A673 (cell line): ENCODE data around the gene HDAC4. TPM values are rescaled to one million over a fixed set of nuclear protein-coding genes. Genes with fewer than 3 reads are reported as not detected.
A peak's percentile ranks its signal among the peaks of the same experiment; 100 is the strongest.

Source experiments
- BruUV-seq: library from RNA; stranded (reverse); fragments of 400-500 nt; replicated peaks from 2 replicates; lab custom pipeline; 2021; lab: Mats Ljungman, UMichigan
- CTCF ChIA-PET: fragments of 300-600 bp; sonication (Branson Sonifier 250); formaldehyde crosslinking; loops from one replicate; lab custom pipeline; 2022; ENCODE audit warnings: antibody characterized with exemption; lab: Charles Lee
- POLR2A ChIA-PET: fragments of 300-600 bp; sonication (Branson Sonifier 250); formaldehyde crosslinking; loops from one replicate; lab custom pipeline; 2022; ENCODE audit warnings: antibody characterized with exemption; ENCODE audit not compliant: low non-redundant PET; lab: Charles Lee
- DNase-seq: peaks from one replicate; pipeline ENCODE4 v3.0.0-alpha.2; 2015; ENCODE audit warnings: low spot score
- H3K27ac ChIP-seq: fragments of 200-600 bp; sonication (generic); 2 replicates; pipeline ENCODE4 v1.5.1; 2016; ENCODE audit warnings: mixed run types, low read depth, mild to moderate bottlenecking, mixed read lengths, antibody characterized with exemption, low read length; ENCODE audit not compliant: poor library complexity, severe bottlenecking
- H3K27me3 ChIP-seq: fragments of 200-600 bp; sonication (generic); replicated peaks from 2 replicates; pipeline ENCODE4 v1.6.1; 2017; ENCODE audit warnings: mixed run types, low read depth, mild to moderate bottlenecking, mixed read lengths, antibody characterized with exemption, low read length; ENCODE audit not compliant: insufficient read depth, poor library complexity
- H3K36me3 ChIP-seq: fragments of 200-600 bp; sonication (generic); 2 replicates; pipeline ENCODE4 v1.6.1; 2016; ENCODE audit warnings: mixed run types, mild to moderate bottlenecking, mixed read lengths, antibody characterized with exemption, low read length; ENCODE audit not compliant: insufficient read depth, poor library complexity, severe bottlenecking
- H3K4me1 ChIP-seq: fragments of 200-600 bp; sonication (generic); 2 replicates; pipeline ENCODE4 v1.6.1; 2017; ENCODE audit warnings: mixed run types, mild to moderate bottlenecking, mixed read lengths, antibody characterized with exemption, low read length; ENCODE audit not compliant: insufficient read depth, poor library complexity, severe bottlenecking
- H3K4me3 ChIP-seq: fragments of 200-600 bp; sonication (generic); 2 replicates; pipeline ENCODE4 v1.5.1; 2016; ENCODE audit warnings: low read depth, mixed run types, mild to moderate bottlenecking, mixed read lengths, low read length; ENCODE audit not compliant: poor library complexity, severe bottlenecking
- H3K9me3 ChIP-seq: fragments of 200-600 bp; sonication (generic); 2 replicates; pipeline ENCODE4 v1.6.1; 2016; ENCODE audit warnings: mixed run types, low read depth, mild to moderate bottlenecking, mixed read lengths, antibody characterized with exemption, low read length; ENCODE audit not compliant: poor library complexity, severe bottlenecking
- EZH2 ChIP-seq: fragments of 200-600 bp; sonication (generic); IDR thresholded peaks from 2 replicates; pipeline ENCODE4 v1.6.1; 2017; ENCODE audit warnings: borderline replicate concordance, low read depth, mild to moderate bottlenecking, mixed read lengths, antibody characterized with exemption, low read length; ENCODE audit not compliant: poor library complexity, severe bottlenecking
- intact Hi-C: fragments of 100-400 bp; cut with micrococcal nuclease; formaldehyde crosslinking; loops from one replicate; pipeline ENCODE4 v1.10.0; 2022; ENCODE audit not compliant: unreplicated experiment
- total RNA-seq: library from RNA; stranded (reverse); gene quantifications from 2 replicates; pipeline ENCODE4 v1.2.3, GENCODE V29; 2021
- TF ChIP-seq, protein P1 (sequence below): fragments of 300-800, 200-600 bp; sonication (generic); conservative IDR thresholded peaks from 2 replicates; pipeline ENCODE4 v1.5.1; 2017; ENCODE audit warnings: low read depth, mild to moderate bottlenecking, antibody characterized with exemption, low read length, moderate library complexity, mixed read lengths

HDAC4 gene
- total RNA-seq, 1 experiment from 2014 or later = 40.0 TPM

DNA sequence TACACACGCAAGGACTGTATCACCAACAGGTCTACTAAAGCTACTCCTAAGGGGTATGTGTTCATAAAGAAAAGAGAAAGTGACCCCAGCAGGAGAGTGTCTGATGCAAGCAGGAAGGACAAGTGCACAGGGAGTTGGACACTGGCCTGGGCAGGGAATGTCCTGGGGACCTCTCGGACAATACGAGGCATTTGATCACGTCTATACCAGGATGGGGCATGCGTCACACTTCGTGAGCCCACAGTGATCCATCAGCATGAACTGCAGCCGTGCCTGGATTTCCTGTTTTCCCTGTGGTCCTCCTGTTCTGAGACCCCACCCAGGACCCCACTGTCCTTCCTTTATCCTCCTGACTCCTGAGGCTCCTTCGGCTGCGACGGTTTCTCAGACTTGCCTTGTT lies 113.9 kb downstream of the HDAC4 start:
- TF ChIP-seq, protein P1, sequence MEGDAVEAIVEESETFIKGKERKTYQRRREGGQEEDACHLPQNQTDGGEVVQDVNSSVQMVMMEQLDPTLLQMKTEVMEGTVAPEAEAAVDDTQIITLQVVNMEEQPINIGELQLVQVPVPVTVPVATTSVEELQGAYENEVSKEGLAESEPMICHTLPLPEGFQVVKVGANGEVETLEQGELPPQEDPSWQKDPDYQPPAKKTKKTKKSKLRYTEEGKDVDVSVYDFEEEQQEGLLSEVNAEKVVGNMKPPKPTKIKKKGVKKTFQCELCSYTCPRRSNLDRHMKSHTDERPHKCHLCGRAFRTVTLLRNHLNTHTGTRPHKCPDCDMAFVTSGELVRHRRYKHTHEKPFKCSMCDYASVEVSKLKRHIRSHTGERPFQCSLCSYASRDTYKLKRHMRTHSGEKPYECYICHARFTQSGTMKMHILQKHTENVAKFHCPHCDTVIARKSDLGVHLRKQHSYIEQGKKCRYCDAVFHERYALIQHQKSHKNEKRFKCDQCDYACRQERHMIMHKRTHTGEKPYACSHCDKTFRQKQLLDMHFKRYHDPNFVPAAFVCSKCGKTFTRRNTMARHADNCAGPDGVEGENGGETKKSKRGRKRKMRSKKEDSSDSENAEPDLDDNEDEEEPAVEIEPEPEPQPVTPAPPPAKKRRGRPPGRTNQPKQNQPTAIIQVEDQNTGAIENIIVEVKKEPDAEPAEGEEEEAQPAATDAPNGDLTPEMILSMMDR = no peak
- no peak for TF ChIP-seq EZH2
- DNase-seq = no peak
- ChIA-PET CTCF (no interaction called here), POLR2A (no interaction called here)
- Histone ChIP-seq H3K27me3 (no peaks in the 10 kb centered on the region), H3K27ac (no peak overlapping the region), H3K36me3 (no peaks in the 10 kb centered on the region), H3K4me1 (peaks cover 37% of the 10 kb centered on the region), H3K4me3 (no peak overlapping the region), H3K9me3 (no peaks in the 10 kb centered on the region)
- no TSS peak for BruUV-seq
- intact Hi-C loops = no loop called here

GRCh38 chr2:239285932-239286230 lies 114.9 kb downstream of the HDAC4 start:
- Histone ChIP-seq H3K27me3 (no peaks in the 10 kb centered on the region), H3K4me3 (no peak overlapping the region), H3K27ac (no peak overlapping the region), H3K9me3 (no peaks in the 10 kb centered on the region), H3K4me1 (peaks cover 26% of the 10 kb centered on the region), H3K36me3 (no peaks in the 10 kb centered on the region)
- POLR2A ChIA-PET = no interaction called here
- intact Hi-C loops = no loop called here
- BruUV-seq = no TSS peak
- no peak for DNase-seq
- TF ChIP-seq, protein P1 = no peak
- no peak for TF ChIP-seq EZH2
- CTCF ChIA-PET = no interaction called here

- CTCF ChIA-PET = no interaction called here
- no peaks in the 10 kb centered on the region for H3K9me3 ChIP-seq
- POLR2A ChIA-PET = no interaction called here
- no TSS peak for BruUV-seq
- intact Hi-C loops = no loop called here
- H3K36me3 ChIP-seq = no peaks in the 10 kb centered on the region
- no peak for DNase-seq
- H3K4me1 ChIP-seq = peaks cover 22% of the 10 kb centered on the region
- no peak for TF ChIP-seq EZH2
- TF ChIP-seq, protein P1 = no peak
- H3K27me3 ChIP-seq = no peaks in the 10 kb centered on the region
- peak overlapping the region; percentile 21 for H3K27ac ChIP-seq
- H3K4me3 ChIP-seq = no peak overlapping the region
Measured at GRCh38 chr2:239285071-239285931, 115.5 kb downstream of the HDAC4 start.
